LNCaP clone FGC (cell line): ENCODE data around the gene MAP1LC3B.
"Not testable (repeated sequence)": the region's sequence is repeated elsewhere in the genome, so short reads cannot be mapped to it uniquely, and the experiment has no call there.

Experiments used
- DNase-seq: peaks from one replicate; pipeline ENCODE4 v3.0.0-alpha.2; 2011; ENCODE audit warnings: low read depth
- H3K4me3 ChIP-seq: 2 replicates; pipeline ENCODE4 v1.5.1; 2011; ENCODE audit warnings: mild to moderate bottlenecking, low read depth, low read length, control low read depth
- TF ChIP-seq, protein P1 (sequence below): IDR thresholded peaks from 2 replicates; pipeline ENCODE4 v1.5.1; 2012; ENCODE audit warnings: mild to moderate bottlenecking; ENCODE audit not compliant: control insufficient read depth, insufficient read depth; ENCODE audit errors: extremely low read depth

Gene MAP1LC3B

DNA sequence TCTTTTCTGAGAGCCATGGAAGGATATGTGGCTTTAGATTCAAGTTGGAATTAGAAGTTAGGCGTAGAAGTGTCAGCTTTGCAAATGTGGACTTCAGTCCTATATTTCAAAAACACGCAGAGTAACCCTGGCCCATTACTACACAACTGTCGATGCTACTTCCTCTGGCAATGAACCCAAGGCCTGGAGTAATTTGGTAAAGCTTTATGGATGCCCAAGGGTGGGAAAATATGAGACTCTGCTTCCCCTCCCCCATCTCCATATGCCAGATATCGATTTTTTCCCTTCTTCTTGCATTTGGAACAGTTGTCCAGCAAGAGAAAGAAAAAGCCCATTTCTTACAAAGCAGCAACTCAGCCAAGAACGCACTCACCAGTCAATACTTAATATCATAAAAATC lies 2.9 kb upstream of the MAP1LC3B start:
- DNase-seq = no peak
- TF ChIP-seq, protein P1, sequence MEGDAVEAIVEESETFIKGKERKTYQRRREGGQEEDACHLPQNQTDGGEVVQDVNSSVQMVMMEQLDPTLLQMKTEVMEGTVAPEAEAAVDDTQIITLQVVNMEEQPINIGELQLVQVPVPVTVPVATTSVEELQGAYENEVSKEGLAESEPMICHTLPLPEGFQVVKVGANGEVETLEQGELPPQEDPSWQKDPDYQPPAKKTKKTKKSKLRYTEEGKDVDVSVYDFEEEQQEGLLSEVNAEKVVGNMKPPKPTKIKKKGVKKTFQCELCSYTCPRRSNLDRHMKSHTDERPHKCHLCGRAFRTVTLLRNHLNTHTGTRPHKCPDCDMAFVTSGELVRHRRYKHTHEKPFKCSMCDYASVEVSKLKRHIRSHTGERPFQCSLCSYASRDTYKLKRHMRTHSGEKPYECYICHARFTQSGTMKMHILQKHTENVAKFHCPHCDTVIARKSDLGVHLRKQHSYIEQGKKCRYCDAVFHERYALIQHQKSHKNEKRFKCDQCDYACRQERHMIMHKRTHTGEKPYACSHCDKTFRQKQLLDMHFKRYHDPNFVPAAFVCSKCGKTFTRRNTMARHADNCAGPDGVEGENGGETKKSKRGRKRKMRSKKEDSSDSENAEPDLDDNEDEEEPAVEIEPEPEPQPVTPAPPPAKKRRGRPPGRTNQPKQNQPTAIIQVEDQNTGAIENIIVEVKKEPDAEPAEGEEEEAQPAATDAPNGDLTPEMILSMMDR = no peak
- no peak overlapping the region for H3K4me3 ChIP-seq

DNA sequence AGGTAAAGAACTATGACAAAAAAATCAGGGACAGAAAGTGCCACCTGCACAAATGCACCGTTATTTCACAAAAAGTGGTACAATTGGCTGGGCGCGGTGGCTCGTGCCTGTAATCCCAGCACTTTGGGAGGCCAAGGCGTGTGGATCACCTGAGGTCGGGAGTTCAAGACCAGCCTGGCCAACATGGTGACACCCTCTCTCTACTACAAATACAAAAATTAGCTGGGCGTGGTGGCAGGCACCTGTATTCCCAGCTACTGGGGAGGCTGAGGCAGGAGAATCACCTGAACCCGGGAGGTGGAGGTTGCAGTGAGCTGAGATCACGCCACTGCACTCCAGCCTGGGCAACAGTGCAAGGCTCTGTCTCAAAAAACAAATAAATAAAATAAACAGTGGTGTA lies 2.2 kb upstream of the MAP1LC3B start:
- not testable (repeated sequence) for H3K4me3 ChIP-seq, DNase-seq

DNA sequence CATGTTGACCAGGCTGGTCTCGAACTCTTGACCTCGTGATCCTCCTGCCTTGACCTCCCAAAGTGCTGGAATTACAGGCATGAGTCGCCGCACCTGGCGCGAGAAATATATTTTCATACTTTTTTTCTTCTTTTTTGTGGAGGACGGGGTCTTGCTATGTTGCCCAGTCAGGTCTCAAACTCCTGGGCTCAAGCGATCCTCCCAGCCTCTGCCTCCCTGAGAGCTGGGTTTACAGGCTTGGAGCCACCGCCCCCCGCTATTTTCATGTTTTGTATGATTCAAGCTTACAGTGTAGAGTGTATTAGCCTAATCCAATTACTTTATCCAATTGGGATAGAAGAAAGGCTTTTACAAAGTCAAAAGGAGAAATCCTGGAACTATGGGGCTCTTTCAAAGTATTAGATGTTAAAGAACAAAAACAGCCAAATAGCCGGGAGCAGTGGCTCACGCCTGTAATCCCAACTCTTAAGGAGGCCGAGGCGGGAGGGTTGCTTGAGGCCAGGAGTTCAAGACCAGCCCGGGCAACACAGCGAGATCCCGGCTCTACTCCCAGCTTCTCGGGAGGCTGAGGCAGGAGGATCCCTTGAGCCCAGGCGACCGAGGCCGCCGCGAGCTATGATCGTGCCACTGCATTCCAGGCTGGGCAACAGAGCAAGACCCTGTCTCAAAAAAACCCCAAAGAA lies 1.4 kb upstream of the MAP1LC3B start:
- DNase-seq = no peak
- peak overlapping the region; percentile 69 for H3K4me3 ChIP-seq
- TF ChIP-seq, protein P1 = no peak

DNA sequence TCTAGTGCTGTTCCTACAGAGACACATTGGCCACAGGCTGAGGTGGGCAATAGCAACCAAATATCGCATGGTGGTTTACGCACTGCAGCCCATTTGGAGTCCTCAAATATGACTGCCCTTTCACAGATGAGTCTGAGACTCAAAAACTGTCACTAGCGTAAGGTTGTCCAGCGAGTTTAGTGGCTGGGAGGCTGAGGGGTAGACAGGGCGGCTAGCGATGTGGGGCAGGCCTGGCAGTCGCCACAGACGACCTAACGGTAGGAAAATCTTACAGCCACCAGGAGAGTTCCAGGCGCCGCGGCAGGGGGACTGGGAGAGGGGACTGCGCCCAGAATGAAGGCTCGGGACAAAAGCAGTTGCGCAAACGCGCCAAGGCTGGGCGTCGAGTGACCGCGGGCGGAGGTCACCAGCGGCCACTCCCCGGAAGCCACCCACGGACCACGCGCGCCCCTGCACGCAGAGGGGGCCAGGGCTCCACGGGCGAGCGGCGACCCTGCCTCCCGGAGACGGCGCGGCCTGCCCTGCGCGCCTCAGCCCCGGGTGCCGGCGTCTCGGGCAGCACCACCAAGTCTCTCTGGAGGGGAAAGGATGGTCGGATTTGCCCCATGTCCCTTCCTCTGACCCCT lies 699 bp upstream of the MAP1LC3B start:
- TF ChIP-seq, protein P1 = no peak
- no peak for DNase-seq

DNA sequence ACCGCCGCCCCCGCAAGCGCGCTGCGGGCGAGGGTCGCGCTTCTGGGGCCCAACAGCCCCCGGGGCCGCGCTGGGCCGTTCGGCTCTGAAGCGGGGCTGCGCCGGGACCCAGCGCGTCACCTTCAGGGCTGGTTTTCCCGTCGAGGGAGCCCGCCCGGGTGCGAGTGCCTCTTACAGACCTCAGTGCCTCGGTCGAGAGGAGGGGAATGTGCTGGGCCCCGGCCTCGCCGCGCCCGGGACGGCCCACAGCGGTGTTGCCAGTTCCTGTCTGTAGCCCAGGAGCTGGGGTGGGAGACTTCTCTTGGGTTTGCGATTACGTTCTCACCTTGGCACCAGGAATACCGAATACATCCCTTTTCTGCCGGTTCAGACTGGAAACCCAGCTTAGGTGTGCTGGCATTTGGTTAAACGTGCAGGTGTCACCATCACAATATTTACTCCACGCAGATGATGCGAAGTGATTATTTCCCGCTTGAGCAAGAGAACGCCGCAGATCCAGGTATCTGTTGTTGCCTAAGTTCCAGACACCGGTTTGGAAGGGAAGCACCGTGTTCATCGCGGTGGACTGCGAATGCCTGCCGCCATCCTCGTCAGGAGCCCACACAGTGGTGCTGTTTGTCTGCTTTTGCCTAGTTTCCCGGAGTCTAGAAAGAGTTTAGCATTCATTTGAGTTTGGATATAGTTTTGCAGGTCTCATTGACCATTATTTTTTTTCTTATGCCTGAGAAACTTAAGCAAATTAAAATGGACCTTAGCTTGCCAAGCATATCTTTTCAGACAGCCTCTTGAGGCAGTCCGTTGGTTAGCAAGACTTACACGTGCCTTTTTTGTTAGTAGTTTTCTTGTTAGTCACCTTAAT lies 914 bp downstream of the MAP1LC3B start:
- no peak for DNase-seq
- TF ChIP-seq, protein P1 = 0 out of 2 replicates have a peak, but pooled peaks have one; percentile 25
- H3K4me3 ChIP-seq = peak overlapping the region; percentile 69

More for the DNA sequence above, 699 bp upstream of the MAP1LC3B start:
- H3K4me3 ChIP-seq = peak overlapping the region; percentile 69

DNA sequence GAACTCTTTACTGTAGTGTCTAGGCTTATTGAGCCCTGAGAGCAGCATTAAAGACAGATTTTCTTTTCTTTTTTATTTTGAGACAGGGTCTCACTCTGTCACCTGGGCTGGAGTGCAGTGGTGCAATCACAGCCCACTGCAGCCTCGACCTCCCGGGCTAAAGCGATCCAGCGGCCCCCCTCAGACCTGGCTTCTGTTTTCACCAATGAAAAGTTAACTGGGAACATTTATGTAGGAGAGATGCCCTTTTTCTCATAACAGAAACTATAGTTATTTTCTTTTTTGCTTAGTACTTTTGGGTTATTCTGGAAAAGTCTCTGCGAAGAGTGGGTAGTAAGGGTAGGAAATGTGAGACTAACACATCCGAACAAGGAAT lies 1.5 kb downstream of the MAP1LC3B start:
- no peak for DNase-seq
- peak overlapping the region; percentile 69 for H3K4me3 ChIP-seq
- TF ChIP-seq, protein P1 = no peak

DNA sequence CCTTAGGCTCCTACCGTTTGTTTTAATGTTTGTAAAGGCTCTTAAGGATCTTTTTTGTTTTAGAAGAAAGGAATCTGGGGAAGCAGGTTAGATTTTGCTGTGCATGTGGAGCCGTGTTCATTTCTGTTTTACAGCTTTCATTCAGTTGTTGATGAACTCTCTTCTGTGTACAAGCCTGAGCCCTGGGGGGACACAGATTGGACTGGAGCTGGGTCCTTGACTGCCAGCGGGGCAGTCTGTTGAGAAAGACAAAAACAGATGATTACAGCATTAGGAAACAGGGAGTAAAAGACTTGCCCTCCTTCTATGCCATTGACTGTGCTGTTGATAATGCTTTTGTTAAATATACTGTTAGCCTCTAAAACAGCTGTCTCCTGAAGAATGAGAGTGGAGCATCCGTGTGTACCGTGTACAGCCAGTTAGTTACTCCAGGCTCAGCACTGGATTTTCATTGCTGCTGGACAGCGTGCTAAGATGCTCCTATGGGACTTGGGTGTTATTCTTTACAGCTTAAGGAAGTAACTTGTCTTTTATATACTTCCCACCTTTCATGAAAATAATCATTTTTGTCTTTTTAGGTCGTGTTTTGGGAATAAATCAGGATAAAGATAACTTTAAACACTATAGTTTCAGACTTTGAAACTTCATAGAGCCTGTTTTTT lies 3.2 kb downstream of the MAP1LC3B start:
- H3K4me3 ChIP-seq = no peak overlapping the region
- DNase-seq = no peak
- TF ChIP-seq, protein P1 = no peak
